ENCODE measurements around the gene SOX1. TPM values are rescaled to one million over a fixed set of nuclear protein-coding genes. Genes with fewer than 3 reads are reported as not detected.

Gene SOX1
- polyA plus RNA-seq, 2 of the 4 experiments (the other 2 are of a cell fraction) = not detected

DNA sequence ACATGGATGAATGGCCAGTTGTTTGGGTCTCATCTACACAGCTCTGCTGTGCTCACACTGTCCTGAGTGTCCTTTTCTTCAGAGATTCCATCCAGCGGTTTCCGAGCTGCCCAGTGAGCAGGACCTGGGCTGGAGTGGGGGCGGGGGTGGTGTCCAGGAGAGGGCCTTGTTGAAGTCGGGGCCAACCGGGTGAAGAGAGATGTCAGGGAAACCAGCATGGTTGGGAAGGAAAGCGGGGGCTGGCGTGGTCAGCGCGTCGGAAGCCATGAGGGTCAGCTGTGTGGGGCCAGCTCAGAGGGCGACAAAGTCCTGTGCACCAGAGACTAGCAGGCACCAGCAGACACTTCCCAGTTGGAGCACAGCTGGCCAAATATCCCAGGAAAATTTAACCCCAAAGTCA is 37.8 kb upstream of the SOX1 start:
- no peak for FAIRE-seq
- Histone ChIP-seq H3K4me1 (no peaks in the 10 kb centered on the region), H3K27ac (no peak overlapping the region), H3K9me3 (no peaks in the 10 kb centered on the region), H3K4me2 (no peak overlapping the region), H3K4me3 (no peak overlapping the region)
- no peak for DNase-seq (ENCODE audit: low read depth in 1 of 2, low spot score in 1 of 2)
- CTCF ChIA-PET = no interaction called here
- TF ChIP-seq ZNF302 (CRISPR knock-in tag; IDR thresholded peaks at IDR 0.05) (no peak), MYC (IDR thresholded peaks at IDR 0.05; ENCODE audit: borderline replicate concordance, low read length) (no peak)
- POLR2A ChIA-PET = no interaction called here
- 52% methylated on average over 8 of the region's 11 CpGs for WGBS (ENCODE audit: missing lambda C conversion rate)
- ATAC-seq = no peak

- no peak overlapping the region for H3K4me2 ChIP-seq
- ATAC-seq = no peak
- CTCF ChIA-PET = interaction anchor here (0.9 kb wide), 1 partner anchor 12 kb away, joined by 3 read pairs; no protein-coding TSS in a partner anchor
- no peak overlapping the region for H3K4me3 ChIP-seq
- 25% methylated on average over 14 of the region's 18 CpGs for WGBS (ENCODE audit: missing lambda C conversion rate)
- no peak for TF ChIP-seq BHLHE40 (IDR thresholded peaks at IDR 0.05; ENCODE audit: low read depth, low read length)
- no peak for TF ChIP-seq BCL3 (IDR thresholded peaks at IDR 0.05)
- TF ChIP-seq MAX (IDR thresholded peaks at IDR 0.05) = no peak
- no peak for TF ChIP-seq HOXB13 (CRISPR knock-in tag; IDR thresholded peaks at IDR 0.05; ENCODE audit: low read depth)
- no peak for TF ChIP-seq RAD21 (conservative IDR thresholded peaks at IDR 0.05 in 1 of 2, IDR thresholded peaks at IDR 0.05 in 1 of 2)
- no peak for TF ChIP-seq RNF2 (IDR thresholded peaks at IDR 0.05; ENCODE audit: borderline replicate concordance, low read depth)
- no peak for TF ChIP-seq HEYL (CRISPR knock-in tag; IDR thresholded peaks at IDR 0.05)
- TF ChIP-seq HOXA7 (CRISPR knock-in tag; IDR thresholded peaks at IDR 0.05) = no peak
- no peak for TF ChIP-seq MAZ (IDR thresholded peaks at IDR 0.05; ENCODE audit: borderline replicate concordance, low read depth, low read length)
- no peak for TF ChIP-seq CHD4 (IDR thresholded peaks at IDR 0.05; ENCODE audit: borderline replicate concordance)
- TF ChIP-seq ZC3H11A (IDR thresholded peaks at IDR 0.05) = no peak
- no peak for TF ChIP-seq HMGXB4 (CRISPR knock-in tag; IDR thresholded peaks at IDR 0.05; ENCODE audit: borderline replicate concordance)
- H3K4me1 ChIP-seq = no peaks in the 10 kb centered on the region
- no peak for DNase-seq (ENCODE audit: low read depth in 1 of 2, low spot score in 1 of 2)
- FAIRE-seq = no peak
- no peaks in the 10 kb centered on the region for H3K9me3 ChIP-seq
- H3K27ac ChIP-seq = no peak overlapping the region
- POLR2A ChIA-PET = no interaction called here
Measured at GRCh38 chr13:112032186-112032993, 34.6 kb upstream of the SOX1 start.

DNA sequence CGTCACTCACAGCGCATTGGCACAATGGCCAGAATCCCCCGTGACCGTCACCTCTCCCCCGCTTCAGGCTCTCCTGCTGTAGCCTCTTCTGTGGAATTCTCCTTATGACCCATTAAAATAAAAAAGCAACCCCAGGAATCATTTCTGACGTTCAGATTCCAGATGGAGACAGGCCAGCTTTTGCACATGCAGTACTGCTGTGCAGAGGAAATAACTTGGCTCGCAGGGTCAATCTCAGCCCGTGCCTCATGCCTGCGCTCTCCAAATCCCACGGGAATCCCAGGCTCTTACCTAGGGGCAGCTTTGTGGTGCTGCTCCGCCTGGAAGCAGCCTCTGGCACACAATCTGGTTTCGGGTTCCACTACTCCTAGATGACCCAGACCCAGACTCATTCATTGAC is 32.7 kb upstream of the SOX1 start:
- TF ChIP-seq, protein P1, sequence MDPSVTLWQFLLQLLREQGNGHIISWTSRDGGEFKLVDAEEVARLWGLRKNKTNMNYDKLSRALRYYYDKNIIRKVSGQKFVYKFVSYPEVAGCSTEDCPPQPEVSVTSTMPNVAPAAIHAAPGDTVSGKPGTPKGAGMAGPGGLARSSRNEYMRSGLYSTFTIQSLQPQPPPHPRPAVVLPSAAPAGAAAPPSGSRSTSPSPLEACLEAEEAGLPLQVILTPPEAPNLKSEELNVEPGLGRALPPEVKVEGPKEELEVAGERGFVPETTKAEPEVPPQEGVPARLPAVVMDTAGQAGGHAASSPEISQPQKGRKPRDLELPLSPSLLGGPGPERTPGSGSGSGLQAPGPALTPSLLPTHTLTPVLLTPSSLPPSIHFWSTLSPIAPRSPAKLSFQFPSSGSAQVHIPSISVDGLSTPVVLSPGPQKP (IDR thresholded peaks at IDR 0.05; ENCODE audit: low read depth, low read length) = no peak
- no peak for TF ChIP-seq PHF8 (IDR thresholded peaks at IDR 0.05; ENCODE audit: borderline replicate concordance, low read depth)
- no peak for TF ChIP-seq RNF2 (IDR thresholded peaks at IDR 0.05; ENCODE audit: borderline replicate concordance, low read depth)
- TF ChIP-seq MYC (IDR thresholded peaks at IDR 0.05; ENCODE audit: borderline replicate concordance, low read length) = no peak
- TF ChIP-seq TP53 (CRISPR knock-in tag; IDR thresholded peaks at IDR 0.05) = no peak
- TF ChIP-seq NFE2L2 (conservative IDR thresholded peaks at IDR 0.05; ENCODE audit: low read length) = no peak
- TF ChIP-seq CBX2 (IDR thresholded peaks at IDR 0.05; ENCODE audit: borderline replicate concordance, low read depth) = no peak
- TF ChIP-seq JUNB (IDR thresholded peaks at IDR 0.05) = no peak
- no peak for TF ChIP-seq HOXB5 (CRISPR knock-in tag; IDR thresholded peaks at IDR 0.05)
- no peak for TF ChIP-seq BHLHE40 (IDR thresholded peaks at IDR 0.05; ENCODE audit: low read depth, low read length)
- TF ChIP-seq HOXB13 (CRISPR knock-in tag; IDR thresholded peaks at IDR 0.05; ENCODE audit: low read depth) = no peak
- TF ChIP-seq RCOR1 (IDR thresholded peaks at IDR 0.05; ENCODE audit: low read depth, low read length) = no peak
- no peak for TF ChIP-seq CBX8 (IDR thresholded peaks at IDR 0.05)
- TF ChIP-seq HDAC2 (IDR thresholded peaks at IDR 0.05) = no peak
- no peak for TF ChIP-seq KDM1A (IDR thresholded peaks at IDR 0.05; ENCODE audit: low read depth)
- no peak for TF ChIP-seq USF2 (IDR thresholded peaks at IDR 0.05)
- TF ChIP-seq ZSCAN20 (CRISPR knock-in tag; IDR thresholded peaks at IDR 0.05) = no peak
- TF ChIP-seq GATA3 (IDR thresholded peaks at IDR 0.05; ENCODE audit: borderline replicate concordance) = no peak

More for the DNA sequence above, 32.7 kb upstream of the SOX1 start:
- no peak for DNase-seq (ENCODE audit: low read depth in 1 of 2, low spot score in 1 of 2)
- ChIA-PET CTCF (no interaction called here), POLR2A (no interaction called here)
- no peak for ATAC-seq
- Histone ChIP-seq H3K4me3 (no peak overlapping the region), H3K4me2 (no peak overlapping the region), H3K9me3 (no peaks in the 10 kb centered on the region), H3K4me1 (no peaks in the 10 kb centered on the region), H3K27ac (no peak overlapping the region)
- WGBS (ENCODE audit: missing lambda C conversion rate) = 39% methylated on average over 7 of the region's 12 CpGs
- no peak for FAIRE-seq
